GM19023 (cell line): ENCODE results near the gene RAC3.

Experiments used
- ATAC-seq: cut with Tn5 transposase; IDR thresholded peaks from one replicate; pipeline ENCODE4 v1.9.1; 2021; ENCODE audit warnings: mild to moderate bottlenecking, moderate library complexity; ENCODE audit not compliant: unreplicated experiment

RAC3 gene

GRCh38 chr17:81998691-81999438 lies 32.6 kb upstream of the RAC3 start:
- no peak for ATAC-seq

DNA sequence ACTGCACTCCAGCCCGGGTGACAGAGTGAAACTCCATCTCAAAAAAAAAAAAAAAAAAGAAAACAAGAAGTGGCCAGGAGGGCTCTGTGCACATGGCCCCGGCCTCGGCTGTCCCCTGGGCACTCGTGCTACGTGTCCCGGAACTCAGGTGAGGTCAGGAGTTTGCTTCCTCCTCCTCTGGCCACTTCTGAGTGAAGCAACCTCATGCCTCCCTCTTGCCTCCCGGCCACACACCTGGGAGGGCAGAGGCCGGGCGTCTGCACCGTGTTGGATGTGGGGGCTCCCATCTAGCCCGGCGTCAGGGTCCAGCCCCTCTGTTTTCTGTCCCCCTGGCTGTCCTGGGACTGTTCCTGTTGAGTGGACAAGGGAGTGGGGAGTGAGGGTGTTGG lies 31.9 kb upstream of the RAC3 start:
- ATAC-seq: no peak

DNA sequence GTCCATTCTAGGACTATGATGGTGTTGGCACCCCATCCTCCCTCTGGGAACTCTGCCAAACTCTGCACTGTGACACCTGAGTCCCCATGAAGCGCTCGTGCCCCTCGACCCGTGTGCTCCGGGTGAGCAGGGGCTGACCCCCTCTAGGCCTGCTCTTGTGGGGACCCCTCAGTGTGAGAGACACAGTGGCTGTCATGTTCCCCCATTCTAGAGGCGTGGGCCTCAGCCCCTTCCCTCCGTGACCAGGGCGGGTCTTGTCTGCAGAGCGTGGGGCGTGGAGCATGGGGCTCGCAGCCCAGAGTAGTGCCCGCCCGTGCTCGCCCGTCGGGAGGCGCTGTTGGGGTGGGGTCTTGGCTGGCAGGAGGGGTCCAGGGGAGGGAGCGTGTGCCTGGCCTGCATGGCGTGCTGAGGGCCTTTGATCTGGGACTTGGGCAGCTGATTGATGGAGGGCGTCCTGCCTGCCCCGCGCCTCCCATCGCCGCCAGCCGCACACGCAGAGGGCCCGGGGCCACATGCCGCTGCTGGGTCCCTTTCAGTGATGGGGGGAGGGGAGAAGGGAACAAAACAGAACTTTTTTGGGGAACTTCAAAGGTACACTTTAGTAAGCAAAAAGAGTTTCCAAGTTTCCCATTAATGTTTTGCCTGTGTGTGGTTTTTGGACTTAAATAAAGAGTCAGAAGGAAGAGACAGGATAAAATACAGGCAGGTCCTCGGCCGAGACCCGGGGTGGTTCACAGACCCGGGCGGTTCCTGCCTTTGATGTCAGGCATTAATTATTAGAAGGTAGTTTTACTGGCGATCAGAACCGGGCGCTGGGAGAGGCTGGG lies 31.3 kb upstream of the RAC3 start:
- ATAC-seq: no peak

DNA sequence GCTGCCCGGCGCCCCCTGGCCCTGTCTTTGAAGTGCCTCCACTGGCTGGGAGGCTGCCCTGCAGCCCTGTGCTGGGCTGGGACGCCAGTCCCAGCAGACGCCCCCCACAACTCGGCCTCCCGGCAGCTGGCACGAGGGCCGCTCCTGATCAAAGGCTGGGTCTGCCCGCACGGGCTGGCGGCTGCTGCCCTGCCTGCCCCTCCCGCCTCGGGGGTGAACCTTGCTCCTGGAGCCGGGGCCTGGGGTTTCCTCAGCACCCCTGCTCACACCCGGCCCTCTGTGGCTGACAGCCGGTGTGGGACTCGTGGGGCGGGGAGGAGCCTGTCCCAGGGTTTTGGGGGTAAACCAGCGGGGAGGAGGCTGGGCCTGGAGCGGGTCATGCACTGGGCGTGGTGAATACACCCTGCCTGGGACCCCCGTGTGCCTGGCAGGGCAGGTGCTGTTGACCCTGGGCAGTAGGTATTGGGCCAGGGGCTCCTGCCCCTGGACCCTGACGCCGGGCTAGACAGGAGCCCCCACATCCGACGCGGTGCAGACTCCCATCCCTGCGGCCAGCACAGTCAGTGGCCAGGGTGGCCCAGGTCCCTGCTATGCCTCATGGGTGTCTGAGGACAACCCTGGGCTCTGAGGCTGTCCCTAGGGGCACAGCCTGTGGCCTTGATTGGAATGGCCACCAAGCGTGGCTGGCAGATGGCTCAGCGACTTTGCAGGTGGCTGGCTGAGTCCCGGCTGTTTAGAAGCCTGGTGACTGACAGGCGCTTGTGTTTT lies 30.5 kb upstream of the RAC3 start:
- no peak for ATAC-seq

- ATAC-seq: no peak
These were observed 29.9 kb upstream of the RAC3 start for GRCh38 chr17:82001571-82002056.

- no peak for ATAC-seq
These were observed 27.8 kb upstream of the RAC3 start for GRCh38 chr17:82003411-82004381.

DNA sequence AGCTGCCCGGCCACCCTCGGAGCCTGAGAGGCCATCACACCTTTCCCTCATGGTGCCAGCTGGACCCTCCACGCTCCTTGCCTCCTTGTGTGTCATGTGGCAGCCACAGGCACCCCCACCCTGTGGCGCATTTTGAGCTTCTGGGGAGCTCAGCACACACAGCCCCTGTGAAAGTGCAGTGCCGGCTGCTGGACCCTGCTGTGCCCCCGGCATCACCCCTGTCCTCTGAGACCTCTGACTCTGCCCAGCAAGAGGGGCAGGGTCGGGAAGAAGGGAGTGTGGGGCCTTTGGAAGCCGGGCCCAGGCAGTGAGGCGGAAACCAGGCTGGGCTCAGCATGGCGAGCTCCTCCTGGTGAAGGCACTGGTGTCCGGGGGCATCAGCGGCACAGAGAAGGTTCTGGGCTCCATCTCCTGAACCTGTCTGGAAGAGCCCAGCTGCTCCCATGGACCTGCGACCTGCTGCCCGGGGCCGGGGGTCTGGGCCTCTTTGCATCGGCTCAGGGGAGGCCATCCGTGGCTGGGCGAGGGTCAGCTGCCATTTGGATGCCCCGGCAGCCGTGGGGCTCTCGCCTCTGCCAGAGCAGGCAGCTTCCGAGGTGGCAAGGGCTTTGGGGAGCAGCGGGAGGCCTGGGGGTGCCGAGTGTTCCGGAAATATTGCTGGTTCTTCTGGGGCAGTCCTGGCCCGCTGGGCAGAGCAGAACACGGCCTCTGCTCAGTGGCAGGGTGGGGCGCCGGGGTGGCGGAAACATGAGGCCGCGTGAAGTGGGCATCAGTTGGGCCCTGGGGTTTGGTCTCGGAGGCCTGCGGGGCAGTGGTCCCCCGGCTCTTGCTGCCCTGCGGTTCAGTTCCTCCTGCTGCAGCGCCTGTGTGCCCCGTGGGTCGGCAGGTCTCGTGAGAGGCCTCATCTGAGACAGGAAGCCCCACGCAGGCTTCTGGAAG lies 26.7 kb upstream of the RAC3 start:
- no peak for ATAC-seq

- no peak for ATAC-seq
These were observed 25.7 kb upstream of the RAC3 start for GRCh38 chr17:82005701-82006348.

DNA sequence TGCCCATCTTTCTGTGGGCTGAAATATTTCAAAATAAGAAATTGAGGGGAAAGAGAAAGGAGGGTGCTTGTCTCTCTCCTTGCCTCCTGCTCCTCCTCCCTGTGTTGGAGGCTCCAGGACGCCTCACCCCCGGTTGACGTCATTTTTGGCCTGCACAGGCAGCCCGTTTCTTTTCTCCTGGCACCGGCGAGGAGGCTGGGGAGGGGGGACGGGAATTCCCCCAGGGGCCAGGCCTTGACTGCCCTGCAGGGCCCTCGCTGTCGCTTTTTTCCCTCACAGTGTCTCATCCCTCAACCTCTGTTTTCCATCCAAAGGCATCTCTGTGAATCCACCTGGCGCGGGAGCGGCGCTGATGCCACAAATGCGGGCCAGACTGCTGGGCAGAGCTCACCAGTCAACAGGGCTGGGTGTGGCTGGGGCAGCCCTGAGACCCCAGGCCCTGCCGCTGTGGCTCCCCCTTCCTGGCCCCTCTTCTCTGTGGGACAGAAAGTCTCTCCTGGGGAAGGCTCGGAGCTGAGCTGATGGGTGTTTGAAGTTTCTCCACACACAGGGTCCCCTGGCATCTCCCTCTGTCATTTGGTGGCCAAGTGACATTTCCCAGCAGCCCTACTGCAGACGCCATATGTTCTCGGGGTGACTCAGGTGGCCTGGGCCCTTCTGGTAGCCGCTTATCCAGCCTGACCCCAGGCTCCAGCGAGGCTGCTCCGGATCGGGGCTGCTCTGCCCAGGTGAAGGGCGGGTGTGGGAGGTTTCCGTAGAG lies 24.8 kb upstream of the RAC3 start:
- no peak for ATAC-seq

DNA sequence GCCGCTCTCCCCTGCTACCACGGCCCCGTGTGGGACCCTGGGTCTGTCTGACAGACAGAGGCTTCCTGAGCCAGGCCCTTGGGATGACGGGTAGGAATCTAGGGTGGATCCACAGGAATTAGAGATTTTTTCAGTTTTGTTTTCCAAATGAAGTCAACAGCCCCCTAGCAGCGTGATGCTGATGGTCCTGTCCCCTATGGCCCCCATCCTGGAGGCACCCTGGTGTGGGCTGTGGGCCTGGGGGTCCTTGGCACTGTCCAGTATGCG lies 24.3 kb upstream of the RAC3 start:
- no peak for ATAC-seq

DNA sequence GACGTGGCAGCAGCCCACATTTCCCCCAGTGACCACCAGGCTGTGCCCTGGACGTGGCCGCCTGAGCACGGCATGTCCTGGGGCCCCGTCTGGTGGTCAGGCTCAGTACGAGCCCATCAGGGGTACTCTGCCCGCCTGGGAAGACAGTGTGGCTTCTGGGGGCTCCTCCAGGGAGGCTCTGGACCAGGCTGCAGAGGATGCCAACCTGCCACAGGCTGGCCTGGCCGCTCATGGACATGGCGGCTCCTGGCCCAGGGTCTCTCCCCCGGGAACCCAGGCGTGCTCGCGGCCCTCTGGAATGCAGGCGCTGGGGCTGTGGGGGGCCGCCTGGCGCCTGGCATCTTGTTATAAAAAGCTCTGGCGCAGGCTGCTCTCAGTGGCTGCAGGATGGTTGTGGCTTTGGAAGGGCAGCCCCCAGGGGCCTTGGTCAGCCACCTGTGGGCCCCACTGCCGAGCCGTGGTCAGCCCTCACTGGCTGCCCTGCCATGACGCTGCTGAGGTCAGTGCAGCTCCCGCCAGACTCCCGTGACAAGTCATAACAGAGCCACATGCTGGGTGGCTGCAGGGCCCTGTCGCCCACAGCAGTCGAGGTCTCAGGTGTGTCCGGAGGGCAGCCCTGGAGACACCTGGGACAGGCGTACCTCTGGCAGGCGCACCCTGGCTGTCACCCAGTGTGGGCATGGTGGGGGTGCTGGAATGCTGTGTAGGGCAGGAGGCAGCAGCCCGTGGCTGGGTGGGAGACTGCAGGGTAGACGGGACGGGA lies 23.8 kb upstream of the RAC3 start:
- ATAC-seq: no peak

- no peak for ATAC-seq
These were observed 23.1 kb upstream of the RAC3 start for GRCh38 chr17:82008258-82008940.

- no peak for ATAC-seq
These were observed 22.5 kb upstream of the RAC3 start for GRCh38 chr17:82008941-82009405.

DNA sequence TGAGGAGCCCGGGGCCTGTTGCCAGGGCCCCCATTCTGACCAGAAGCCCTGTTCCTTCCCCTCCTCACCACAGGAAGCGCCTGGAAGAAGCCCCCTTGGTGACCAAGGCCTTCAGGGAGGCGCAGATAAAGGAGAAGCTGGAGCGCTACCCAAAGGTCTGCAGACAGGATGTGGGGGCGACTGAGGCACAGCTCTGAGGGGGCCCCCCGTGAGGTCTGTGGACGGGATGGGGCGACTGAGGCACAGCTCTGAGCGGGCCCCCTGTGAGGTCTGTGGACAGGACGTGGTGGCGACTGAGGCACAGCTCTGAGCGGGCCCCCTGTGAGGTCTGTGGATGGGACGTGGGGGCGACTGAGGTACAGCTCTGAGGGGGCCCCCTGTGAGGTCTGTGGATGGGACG lies 22.1 kb upstream of the RAC3 start:
- no peak for ATAC-seq

GRCh38 chr17:82010575-82011525 lies 20.6 kb upstream of the RAC3 start:
- ATAC-seq: no peak
